H1 (cell line): Measurements from ENCODE around the gene IL12RB2. TPM values are rescaled to one million over a fixed set of nuclear protein-coding genes. Genes with fewer than 3 reads are reported as not detected.

Source experiments
- CTCF ChIA-PET: fragments of 300-600 bp; sonication (Branson Sonifier 250); formaldehyde crosslinking; loops from one replicate; lab custom pipeline; 2021; ENCODE audit not compliant: partially characterized antibody; lab: Charles Lee
- POLR2A ChIA-PET: fragments of 300-600 bp; sonication (Branson Sonifier 250); formaldehyde crosslinking; loops from one replicate; lab custom pipeline; 2021; ENCODE audit warnings: inconsistent platforms; ENCODE audit not compliant: partially characterized antibody; lab: Charles Lee
- DNase-seq, 2 experiments: peaks; one replicate each; pipeline versions ENCODE4 v3.0.0 to v3.0.0-alpha.2; 2010 to 2022; ENCODE audit warnings: low spot score in 2 of 2, low read depth in 1 of 2, mixed read lengths in 1 of 2
- FAIRE-seq: peaks from 2 replicates; lab custom pipeline; 2011; peaks lifted over from hg19 to GRCh38; lab: Jason Lieb, UNC
- H2AFZ ChIP-seq: 2 replicates; pipeline ENCODE4 v1.8.1; 2012; ENCODE audit warnings: low read length, inconsistent platforms
- H2AK5ac ChIP-seq: 2 replicates; pipeline ENCODE4 v1.6.1; 2013; ENCODE audit warnings: low read depth, low read length
- H2BK120ac ChIP-seq: replicated peaks from 2 replicates; pipeline ENCODE3; 2013; ENCODE audit warnings: low read depth, low read length, inconsistent platforms
- H2BK12ac ChIP-seq: 2 replicates; pipeline ENCODE4 v1.6.1; 2013; ENCODE audit warnings: low read depth, low read length
- H2BK15ac ChIP-seq: 2 replicates; pipeline ENCODE4 v1.6.1; 2013; ENCODE audit warnings: low read length
- H2BK20ac ChIP-seq: 2 replicates; pipeline ENCODE4 v1.6.1; 2013; ENCODE audit warnings: low read length
- H2BK5ac ChIP-seq: 2 replicates; pipeline ENCODE4 v1.6.1; 2013; ENCODE audit warnings: low read depth, low read length
- H3K14ac ChIP-seq: 2 replicates; pipeline ENCODE4 v1.6.1; 2013; ENCODE audit warnings: inconsistent platforms; ENCODE audit not compliant: insufficient read length
- H3K18ac ChIP-seq: 2 replicates; pipeline ENCODE4 v1.6.1; 2013; ENCODE audit warnings: low read length; ENCODE audit errors: extremely low read depth
- H3K23ac ChIP-seq: 2 replicates; pipeline ENCODE4 v1.6.1; 2013; ENCODE audit warnings: inconsistent platforms; ENCODE audit not compliant: insufficient read length
- H3K23me2 ChIP-seq: 2 replicates; pipeline ENCODE4 v1.6.1; 2013; ENCODE audit warnings: low read depth, low read length
- H3K27ac ChIP-seq: 2 replicates; pipeline ENCODE4 v1.6.1; 2011; ENCODE audit warnings: low read depth, low read length, inconsistent platforms
- H3K27me3 ChIP-seq, 4 experiments: replicated peaks in 1 of 4; 1 replicate in 1 of 4; 2 replicates in 3 of 4; pipeline versions ENCODE4 v1.6.1 to v1.8.1; 2011 to 2013; ENCODE audit warnings: low read length in 3 of 4, mild to moderate bottlenecking in 3 of 4, inconsistent platforms in 2 of 4, mixed read lengths in 2 of 4, moderate library complexity in 1 of 4; ENCODE audit not compliant: control insufficient read depth in 3 of 4, insufficient read depth in 3 of 4; ENCODE audit errors: extremely low read depth in 1 of 4
- H3K36me3 ChIP-seq, 4 experiments: 2 replicates each; pipeline versions ENCODE4 v1.6.1 to v1.8.1; 2011 to 2013; ENCODE audit warnings: mild to moderate bottlenecking in 4 of 4, low read length in 3 of 4, moderate library complexity in 2 of 4, control low read depth in 1 of 4, inconsistent platforms in 1 of 4; ENCODE audit not compliant: insufficient read depth in 4 of 4, control insufficient read depth in 2 of 4
- H3K4ac ChIP-seq: replicated peaks from 2 replicates; pipeline ENCODE3; 2013; ENCODE audit warnings: low read length, low read depth, mixed read lengths, inconsistent platforms; ENCODE audit not compliant: insufficient read length
- H3K4me1 ChIP-seq, 4 experiments: replicated peaks in 1 of 4; 1 replicate in 1 of 4; 2 replicates in 3 of 4; pipeline versions ENCODE4 v1.6.1 to v1.8.1; 2011 to 2013; ENCODE audit warnings: low read length in 3 of 4, inconsistent platforms in 2 of 4, mixed read lengths in 1 of 4; ENCODE audit not compliant: insufficient read depth in 4 of 4, control insufficient read depth in 3 of 4
- H3K4me2 ChIP-seq, 2 experiments: 2 replicates each; pipeline versions ENCODE4 v1.6.1 to v1.8.1; 2011 to 2013; ENCODE audit warnings: low read depth in 2 of 2, low read length in 2 of 2, control low read depth in 1 of 2, inconsistent platforms in 1 of 2, mild to moderate bottlenecking in 1 of 2; ENCODE audit not compliant: insufficient read depth in 1 of 2
- H3K4me3 ChIP-seq, 4 experiments: fragments of 200-600, 300-600 bp in 1 of 4; sonication (generic), shearing (Covaris generic), sonication (Bioruptor Twin) in 1 of 4; 2 replicates each; pipeline versions ENCODE4 v1.5.1 to v1.8.1; 2011 to 2016; ENCODE audit warnings: low read length in 4 of 4, low read depth in 3 of 4, control low read depth in 2 of 4, inconsistent platforms in 2 of 4, mild to moderate bottlenecking in 2 of 4, mixed read lengths in 1 of 4, moderate library complexity in 1 of 4; ENCODE audit not compliant: insufficient read depth in 2 of 4; ENCODE audit errors: extremely low read depth in 1 of 4
- H3K56ac ChIP-seq: replicated peaks from 2 replicates; pipeline ENCODE3; 2013; ENCODE audit warnings: low read depth, mild to moderate bottlenecking, mixed read lengths, low read length, inconsistent platforms; ENCODE audit not compliant: insufficient read length
- H3K79me1 ChIP-seq: 2 replicates; pipeline ENCODE4 v1.6.1; 2013; ENCODE audit warnings: low read depth, low read length, control low read depth
- H3K79me2 ChIP-seq, 2 experiments: 2 replicates each; pipeline versions ENCODE4 v1.6.1 to v1.8.1; 2012 to 2013; ENCODE audit warnings: low read length in 2 of 2, mild to moderate bottlenecking in 2 of 2, inconsistent platforms in 1 of 2; ENCODE audit not compliant: insufficient read depth in 2 of 2, control insufficient read depth in 1 of 2
- H3K9ac ChIP-seq, 4 experiments: replicated peaks in 1 of 4; 1 replicate in 1 of 4; 2 replicates in 3 of 4; pipeline versions ENCODE4 v1.6.1 to v1.8.1; 2011 to 2013; ENCODE audit warnings: low read depth in 3 of 4, low read length in 3 of 4, control low read depth in 2 of 4, mild to moderate bottlenecking in 2 of 4, moderate library complexity in 2 of 4, inconsistent platforms in 1 of 4; ENCODE audit errors: extremely low read depth in 1 of 4
- H3K9me3 ChIP-seq, 2 experiments: 2 replicates each; pipeline versions ENCODE4 v1.6.1 to v1.8.1; 2012 to 2013; ENCODE audit warnings: mild to moderate bottlenecking in 2 of 2, moderate library complexity in 2 of 2, control low read depth in 1 of 2, inconsistent platforms in 1 of 2, low read depth in 1 of 2, low read length in 1 of 2, mixed read lengths in 1 of 2; ENCODE audit not compliant: insufficient read depth in 2 of 2
- H4K20me1 ChIP-seq, 2 experiments: replicated peaks in 1 of 2; 2 replicates each; pipeline versions ENCODE3 to v1.8.1; 2011 to 2013; ENCODE audit warnings: inconsistent platforms in 2 of 2, low read length in 2 of 2, mild to moderate bottlenecking in 1 of 2; ENCODE audit not compliant: insufficient read depth in 2 of 2, control insufficient read depth in 1 of 2
- H4K5ac ChIP-seq: 2 replicates; pipeline ENCODE4 v1.6.1; 2013; ENCODE audit warnings: low read length, low read depth, mixed read lengths, inconsistent platforms; ENCODE audit not compliant: insufficient read length
- H4K8ac ChIP-seq: 2 replicates; pipeline ENCODE4 v1.8.0; 2013; ENCODE audit warnings: mild to moderate bottlenecking, moderate library complexity, low read length, inconsistent platforms; ENCODE audit not compliant: insufficient read depth; ENCODE audit errors: extremely low read depth
- H4K91ac ChIP-seq: replicated peaks from 2 replicates; pipeline ENCODE3; 2013; ENCODE audit warnings: low read length, mixed read lengths, inconsistent platforms; ENCODE audit not compliant: insufficient read length
- CBX5 ChIP-seq: fragments of 300-800, 300-1000 bp; sonication (generic); IDR thresholded peaks from 2 replicates; pipeline ENCODE4 v1.7.1; 2016; ENCODE audit warnings: antibody characterized with exemption, low read length, low read depth
- E2F6 ChIP-seq: IDR thresholded peaks from 2 replicates; pipeline ENCODE4 v1.6.1; 2012; ENCODE audit warnings: inconsistent platforms
- WGBS, 2 experiments: shearing (Covaris generic) in 1 of 2; methylation state at CpG; one replicate each; pipeline versions ENCODE4 v1.1.6 to v1.1.7; 2013 to 2015; ENCODE audit warnings: low lambda C conversion rate in 2 of 2, mixed read lengths in 2 of 2, inconsistent platforms in 1 of 2, low coverage in 1 of 2, missing lambda C conversion rate in 1 of 2; ENCODE audit not compliant: insufficient replicate concordance in 2 of 2, insufficient coverage in 1 of 2, insufficient read length in 1 of 2; ENCODE audit errors: extremely low coverage in 1 of 2, missing lambda C conversion rate in 1 of 2; 5-methylcytosine and 5-hydroxymethylcytosine counted together
- polyA plus RNA-seq, 7 experiments: library from polyadenylated mRNA; depleted of rRNA in 3 of 7; stranded (reverse) in 5 of 7; unstranded in 2 of 7; fragments of >200 nt in 5 of 7; fragments of 200-250 nt in 2 of 7; gene quantifications; 1 replicate in 5 of 7; 2 replicates in 1 of 7; 4 replicates in 1 of 7; pipeline versions ENCODE4 v1.2.1 to v1.2.3, GENCODE V29; 2011 to 2013; ENCODE audit warnings: missing spikeins in 2 of 7, mixed read lengths in 2 of 7
- total RNA-seq: library from RNA; stranded (reverse); fragmentation: NEBNext Ultra II Directional; extraction: Animal tissue kit (Norgen Biotek cat#: 25700); gene quantifications from 2 replicates; pipeline ENCODE4 v1.2.1, GENCODE V29; 2021

IL12RB2 gene
- total and polyA plus RNA-seq, 2 of the 8 experiments (the other 6 are each of a cell fraction or from before 2014, with no cell fraction given): 1.4 TPM

GRCh38 chr1:67270541-67270940, 37.1 kb upstream of the IL12RB2 start:
- no peak overlapping the region for H2BK5ac ChIP-seq
- no peaks in the 10 kb centered on the region for H3K79me2 ChIP-seq
- H3K18ac ChIP-seq: no peak overlapping the region
- H2BK20ac ChIP-seq: no peak overlapping the region
- TF ChIP-seq CBX5 (no peak), E2F6 (no peak)
- H4K20me1 ChIP-seq: no peaks in the 10 kb centered on the region
- H4K5ac ChIP-seq: no peak overlapping the region
- H3K56ac ChIP-seq: no peak overlapping the region
- no peak overlapping the region for H3K27ac ChIP-seq
- ChIA-PET POLR2A (no interaction called here), CTCF (interaction anchor here (2.6 kb wide), 1 partner anchor 55 kb away, joined by 10 read pairs; no protein-coding TSS in a partner anchor)
- no peak overlapping the region for H3K9ac ChIP-seq
- H3K4me3 ChIP-seq: no peak overlapping the region
- no peaks in the 10 kb centered on the region for H3K4me1 ChIP-seq
- no peak overlapping the region for H2AK5ac ChIP-seq
- H3K23me2 ChIP-seq: peaks cover 2% of the 10 kb centered on the region; the same call in 1 of the 2 replicates
- peaks cover 0 to 5% of the 10 kb centered on the region in 2 experiments; a peak in 2 of 4 replicates for H3K9me3 ChIP-seq
- no peak overlapping the region for H2BK120ac ChIP-seq
- FAIRE-seq (no peak), DNase-seq (no peak)
- H3K27me3 ChIP-seq: no peaks in the 10 kb centered on the region
- WGBS, 2 experiments: 88% methylated on average over 3 of the region's 3 CpGs; no CpG with 5 or more reads in 1 of the 2 experiments
- H3K36me3 ChIP-seq: no peaks in the 10 kb centered on the region
- no peak overlapping the region for H2BK12ac ChIP-seq
- H3K4ac ChIP-seq: no peak overlapping the region
- H4K8ac ChIP-seq: no peak overlapping the region
- H2BK15ac ChIP-seq: no peak overlapping the region
- no peaks in the 10 kb centered on the region for H3K79me1 ChIP-seq
- H3K14ac ChIP-seq: no peak overlapping the region
- H4K91ac ChIP-seq: no peak overlapping the region
- H3K4me2 ChIP-seq: no peak overlapping the region
- H2AFZ ChIP-seq: no peak overlapping the region
- no peak overlapping the region for H3K23ac ChIP-seq
